ENCODE measurements around the gene VIM.

The VIM gene

DNA sequence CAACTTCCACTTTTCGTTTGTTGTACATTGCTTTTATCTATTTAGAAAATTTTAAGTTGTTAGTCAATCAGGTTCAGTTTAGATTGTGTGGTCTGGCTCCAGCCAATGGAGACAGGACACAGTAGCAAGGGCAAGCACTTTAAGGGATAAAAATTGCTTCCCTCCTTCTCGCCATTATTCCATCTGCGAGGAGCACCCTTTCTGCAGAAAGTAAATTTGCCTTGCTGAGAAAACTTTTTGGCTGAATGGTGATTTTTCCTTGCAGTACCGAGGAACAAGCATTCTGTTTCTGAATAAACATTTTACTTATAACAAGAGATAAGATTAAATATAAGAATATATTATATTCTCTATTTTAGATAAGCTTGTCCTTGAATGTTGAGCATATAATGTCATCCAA lies 34.5 kb downstream of the VIM start:
- TF ChIP-seq SIN3A (IDR thresholded peaks at IDR 0.05; ENCODE audit: borderline replicate concordance, insufficient read depth, low read length) (no peak), POLR2AphosphoS5 (IDR thresholded peaks at IDR 0.05; ENCODE audit: low read depth, low read length) (no peak)

DNA sequence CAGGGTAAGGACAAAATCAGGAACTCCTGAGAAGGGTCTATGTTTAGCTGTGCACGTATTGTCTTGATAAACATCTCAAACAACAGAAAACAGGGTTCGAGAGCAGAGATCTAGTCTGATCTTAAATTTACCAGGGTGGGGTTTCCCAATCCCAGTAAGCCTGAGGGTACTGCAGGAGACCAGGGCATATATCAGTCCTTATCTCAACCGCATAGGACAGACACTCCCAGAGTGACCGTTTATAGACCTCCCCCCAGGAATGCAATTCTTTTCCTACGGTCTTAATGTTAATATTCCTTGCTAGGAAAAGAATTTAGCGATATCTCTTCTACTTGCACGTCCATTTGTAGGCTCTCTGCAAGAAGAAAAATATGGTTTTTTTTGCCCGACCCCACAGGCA lies 35.5 kb downstream of the VIM start:
- TF ChIP-seq REST (IDR thresholded peaks at IDR 0.05; ENCODE audit: insufficient read depth in 1 of 2, low read depth in 2 of 2, low read length in 2 of 2) (no peak), FOXP2 (optimal IDR thresholded peaks at IDR 0.05; ENCODE audit: borderline replicate concordance, extremely low read depth, extremely low read length, insufficient read depth) (no peak)

GRCh38 chr10:17265468-17265867 lies 37.4 kb downstream of the VIM start:
- TF ChIP-seq POLR2AphosphoS5 (IDR thresholded peaks at IDR 0.05; ENCODE audit: low read depth, low read length) (no peak), TAF1 (IDR thresholded peaks at IDR 0.05; ENCODE audit: borderline replicate concordance, insufficient read depth, low read length) (no peak), FOXP2 (optimal IDR thresholded peaks at IDR 0.05; ENCODE audit: borderline replicate concordance, extremely low read depth, extremely low read length, insufficient read depth) (no peak), SIN3A (IDR thresholded peaks at IDR 0.05; ENCODE audit: borderline replicate concordance, insufficient read depth, low read length) (no peak), REST (IDR thresholded peaks at IDR 0.05; ENCODE audit: insufficient read depth in 1 of 2, low read depth in 2 of 2, low read length in 2 of 2) (no peak)

- TF ChIP-seq REST (IDR thresholded peaks at IDR 0.05; ENCODE audit: insufficient read depth in 1 of 2, low read depth in 2 of 2, low read length in 2 of 2) (no peak), TAF1 (IDR thresholded peaks at IDR 0.05; ENCODE audit: borderline replicate concordance, insufficient read depth, low read length) (no peak), SIN3A (IDR thresholded peaks at IDR 0.05; ENCODE audit: borderline replicate concordance, insufficient read depth, low read length) (no peak), FOXP2 (optimal IDR thresholded peaks at IDR 0.05; ENCODE audit: borderline replicate concordance, extremely low read depth, extremely low read length, insufficient read depth) (no peak), POLR2AphosphoS5 (IDR thresholded peaks at IDR 0.05; ENCODE audit: low read depth, low read length) (no peak)
Measured at GRCh38 chr10:17272648-17273047, 44.6 kb downstream of the VIM start.

DNA sequence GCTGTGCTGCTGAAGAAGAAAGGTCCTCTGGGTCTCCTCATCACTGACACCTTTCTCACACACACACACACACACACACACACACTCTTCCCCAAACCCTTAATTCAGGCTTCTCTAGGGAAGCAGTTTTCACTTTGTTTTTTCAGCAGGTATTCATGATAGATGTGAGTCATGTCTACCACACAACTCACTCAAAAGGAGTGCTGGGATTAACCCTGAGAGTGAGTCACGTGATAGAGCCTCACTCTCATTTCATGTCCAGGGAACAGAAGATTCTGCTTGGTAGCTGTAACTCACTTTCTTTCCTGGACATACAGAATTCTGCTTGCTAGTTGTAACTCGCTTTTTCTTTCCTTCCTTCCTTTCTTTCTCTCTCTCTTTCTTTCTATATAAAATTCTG lies 45.4 kb downstream of the VIM start:
- no peak for TF ChIP-seq POLR2AphosphoS5 (IDR thresholded peaks at IDR 0.05; ENCODE audit: low read depth, low read length)

GRCh38 chr10:17276756-17277424 lies 48.8 kb downstream of the VIM start:
- TF ChIP-seq POLR2AphosphoS5 (IDR thresholded peaks at IDR 0.05; ENCODE audit: low read depth, low read length) (no peak), SIN3A (IDR thresholded peaks at IDR 0.05; ENCODE audit: borderline replicate concordance, insufficient read depth, low read length) (no peak), REST (IDR thresholded peaks at IDR 0.05; ENCODE audit: insufficient read depth in 1 of 2, low read depth in 2 of 2, low read length in 2 of 2) (no peak), TAF1 (IDR thresholded peaks at IDR 0.05; ENCODE audit: borderline replicate concordance, insufficient read depth, low read length) (no peak), FOXP2 (optimal IDR thresholded peaks at IDR 0.05; ENCODE audit: borderline replicate concordance, extremely low read depth, extremely low read length, insufficient read depth) (no peak)

Measured in PFSK-1 (cell line).